Choroid plexus epithelial cell (primary cell): ENCODE measurements around the gene TNPO3.

ENCODE experiments used
- DNase-seq: peaks from one replicate; pipeline ENCODE4 v3.0.0-alpha.2; 2010; ENCODE audit warnings: low read depth
- H3K4me3 ChIP-seq: 2 replicates; pipeline ENCODE4 v1.5.1; 2011; ENCODE audit warnings: low read depth, mild to moderate bottlenecking, control low read depth, low read length, moderate library complexity
- CTCF ChIP-seq: conservative IDR thresholded peaks from 2 replicates; pipeline ENCODE4 v1.5.1; 2011; ENCODE audit warnings: low read depth, mild to moderate bottlenecking, control low read depth, inconsistent platforms, low read length, moderate library complexity

TNPO3 gene

DNA sequence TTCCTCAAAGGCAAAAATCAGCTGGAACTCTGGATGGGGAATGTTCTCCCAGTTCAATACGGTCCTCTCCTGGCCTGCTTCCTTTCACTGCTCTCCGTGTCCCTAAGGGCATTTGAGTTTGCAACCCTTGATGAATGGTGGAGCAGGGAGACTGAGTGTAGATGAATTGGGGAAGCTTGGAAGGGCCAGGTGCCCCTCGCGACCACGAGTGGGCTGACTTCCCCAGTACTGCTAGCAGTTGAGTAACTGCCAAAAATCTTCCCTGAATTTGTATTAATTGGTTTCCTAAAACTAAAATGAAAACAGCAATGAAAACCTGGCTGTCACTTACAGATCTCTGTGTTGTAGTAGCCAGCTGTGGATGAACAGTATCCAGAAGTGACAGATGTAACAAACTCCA, 103.6 kb downstream of the TNPO3 start:
- no peak for TF ChIP-seq CTCF
- no peak for DNase-seq
- H3K4me3 ChIP-seq: no peak overlapping the region

GRCh38 chr7:128948976-128949760, 105.7 kb downstream of the TNPO3 start:
- H3K4me3 ChIP-seq: no peak overlapping the region
- DNase-seq: no peak
- TF ChIP-seq CTCF: no peak

- H3K4me3 ChIP-seq: no peak overlapping the region
- no peak for DNase-seq
- TF ChIP-seq CTCF: no peak
Observed at GRCh38 chr7:128948312-128948973, 106.5 kb downstream of the TNPO3 start.

- no peak for TF ChIP-seq CTCF
- DNase-seq: no peak
- H3K4me3 ChIP-seq: no peak overlapping the region
Observed at GRCh38 chr7:128947854-128948253, 107.1 kb downstream of the TNPO3 start.

DNA sequence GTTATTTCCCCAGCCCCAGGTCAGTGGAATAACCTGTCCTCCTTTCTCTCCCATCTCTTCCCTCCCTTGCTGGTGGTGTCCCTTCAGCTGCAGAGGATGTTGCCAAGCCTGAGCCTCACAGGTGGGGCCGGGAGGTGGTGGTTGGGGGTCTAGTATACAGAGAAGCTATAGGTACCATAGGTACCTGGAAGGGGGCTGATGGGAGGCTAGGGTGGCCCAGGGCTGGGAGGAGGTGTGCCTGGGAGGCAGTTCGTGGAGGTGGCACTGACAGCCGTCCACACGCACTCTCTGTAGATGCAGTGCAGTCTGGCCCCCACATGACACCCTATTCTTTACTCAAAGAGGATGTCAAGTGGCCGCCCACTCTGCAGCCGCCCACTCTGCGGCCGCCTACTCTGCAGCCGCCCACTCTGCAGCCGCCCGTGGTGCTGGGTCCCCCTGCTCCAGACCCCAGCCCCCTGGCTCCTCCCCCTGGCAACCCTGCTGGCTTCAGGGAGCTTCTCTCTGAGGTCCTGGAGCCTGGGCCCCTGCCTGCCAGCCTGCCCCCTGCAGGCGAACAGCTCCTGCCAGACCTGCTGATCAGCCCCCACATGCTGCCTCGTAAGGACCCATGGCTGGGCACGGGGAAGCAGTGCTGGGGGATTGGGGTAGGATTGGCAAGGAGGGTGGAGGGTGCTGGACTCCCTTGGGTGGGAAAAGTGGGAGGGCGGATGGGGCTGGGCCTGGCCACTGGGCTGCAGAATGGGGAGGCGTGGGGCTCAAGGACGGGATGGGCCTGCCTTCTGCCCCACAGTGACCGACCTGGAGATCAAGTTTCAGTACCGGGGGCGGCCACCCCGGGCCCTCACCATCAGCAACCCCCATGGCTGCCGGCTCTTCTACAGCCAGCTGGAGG, 107.7 kb downstream of the TNPO3 start:
- DNase-seq: no peak
- TF ChIP-seq CTCF: no peak
- H3K4me3 ChIP-seq: no peak overlapping the region

GRCh38 chr7:128945668-128946366, 109.1 kb downstream of the TNPO3 start:
- no peak overlapping the region for H3K4me3 ChIP-seq
- no peak for DNase-seq
- TF ChIP-seq CTCF: no peak
